Endothelial cell of hepatic sinusoid (primary cell): Measurements from ENCODE around the gene GATA5.
"Not testable (repeated sequence)": the region's sequence is repeated elsewhere in the genome, so short reads cannot be mapped to it uniquely, and the experiment has no call there.

Experiments
- in situ Hi-C: cut with HindIII; loops from 2 replicates; pipeline ENCODE4 v1.10.0; 2017; ENCODE audit warnings: low sequenced_read_pairs

GATA5 gene

DNA sequence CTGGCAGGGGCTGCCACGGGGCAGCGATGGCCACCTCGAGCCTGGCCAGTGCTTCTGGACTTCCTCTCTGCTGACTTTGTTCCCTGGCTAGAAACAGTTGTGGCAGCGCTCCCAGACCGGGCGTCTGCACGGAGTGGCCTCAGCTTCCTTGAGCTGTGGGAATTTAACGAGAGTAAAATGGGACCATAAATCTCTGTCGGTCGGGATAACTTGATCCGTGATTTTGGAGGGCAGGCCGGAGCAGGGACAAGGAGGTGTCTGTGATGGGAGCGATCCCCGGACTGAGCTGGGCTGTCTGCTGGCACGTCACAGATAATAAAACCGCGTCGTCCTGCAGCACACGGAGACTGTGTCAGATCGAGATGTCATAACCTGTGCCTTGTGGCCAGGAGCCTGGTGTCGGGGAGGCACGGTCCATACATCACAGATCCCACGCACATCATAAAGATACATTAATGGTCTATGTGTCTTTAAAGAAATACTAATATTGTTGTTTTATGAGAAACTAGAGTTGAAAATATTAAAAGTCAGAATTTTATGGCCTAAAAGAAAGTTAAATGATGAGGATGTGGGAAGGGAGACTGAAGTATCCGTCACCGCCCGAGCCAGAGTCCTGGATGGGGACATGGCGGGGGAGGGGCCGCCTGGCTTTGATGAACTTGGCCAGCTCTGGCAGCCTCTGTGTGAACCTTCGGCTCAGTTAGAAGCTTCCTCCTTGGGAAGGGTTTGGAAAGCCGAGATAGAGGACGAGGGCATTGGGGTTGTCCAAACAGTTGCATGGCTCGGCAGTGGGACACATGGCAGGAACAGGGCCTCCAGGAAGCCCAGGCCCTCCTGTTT lies 41.9 kb downstream of the GATA5 start:
- in situ Hi-C loops, result loop anchor here (5.0 kb wide), 1 partner anchor 138 kb away; no protein-coding TSS in a partner anchor

GRCh38 chr20:62430866-62431447 lies 44.8 kb downstream of the GATA5 start:
- in situ Hi-C loops, result loop anchor here (5.0 kb wide), 1 partner anchor 141 kb away; no protein-coding TSS in a partner anchor

- in situ Hi-C loops, result loop anchor here (5.0 kb wide), 1 partner anchor 142 kb away; no protein-coding TSS in a partner anchor
Measured at GRCh38 chr20:62430311-62430853, 45.4 kb downstream of the GATA5 start.

DNA sequence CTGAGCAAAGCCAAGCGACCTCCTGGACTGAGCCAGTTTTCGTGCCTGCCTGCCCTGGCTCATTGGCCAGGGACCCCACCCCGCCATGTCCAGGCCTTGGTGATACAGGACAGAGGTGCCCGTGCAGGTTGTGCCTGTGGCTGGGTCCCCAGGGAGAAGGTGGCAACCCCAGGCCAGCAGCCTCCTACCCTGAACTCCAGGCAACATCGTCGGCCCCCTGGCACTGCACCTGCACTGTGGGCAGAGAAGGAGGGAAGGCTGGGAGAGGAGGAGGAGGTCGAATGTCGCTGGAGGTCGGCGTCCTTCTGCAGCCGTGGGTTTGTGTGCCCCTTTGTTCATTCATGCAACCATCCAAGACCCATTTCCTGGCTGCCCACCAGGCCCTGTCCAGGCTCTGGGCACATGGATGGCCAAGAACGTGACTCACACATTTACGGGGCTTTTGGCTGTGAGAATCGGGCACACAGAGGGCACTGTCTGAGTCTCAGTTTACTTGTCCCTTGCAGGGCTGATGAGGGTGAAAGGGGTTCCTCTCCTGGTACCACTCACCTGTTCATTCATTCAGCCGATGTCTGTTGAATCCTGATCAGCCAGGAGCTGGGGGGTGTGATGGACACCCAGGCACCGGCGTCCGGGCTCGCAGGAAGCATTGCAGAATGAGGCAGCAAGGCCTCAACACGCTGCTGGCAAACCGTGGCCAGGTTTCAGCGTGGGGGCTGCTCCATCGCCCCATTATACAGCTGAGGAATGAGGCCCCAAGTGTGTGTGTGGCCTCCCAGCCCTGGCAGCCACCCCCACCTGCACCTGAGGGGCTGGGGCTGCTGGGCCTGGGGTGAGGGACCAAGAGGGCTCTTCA lies 46.1 kb downstream of the GATA5 start:
- in situ Hi-C loops, result loop anchor here (5.0 kb wide), 1 partner anchor 143 kb away; no protein-coding TSS in a partner anchor

- in situ Hi-C loops, result no loop called here
Measured at GRCh38 chr20:62428396-62429295, 47.1 kb downstream of the GATA5 start.

- in situ Hi-C loops, result no loop called here
Measured at GRCh38 chr20:62428002-62428372, 47.8 kb downstream of the GATA5 start.

GRCh38 chr20:62427172-62428001 lies 48.4 kb downstream of the GATA5 start, which contains the start of gene RBBP8NL:
Gene RBBP8NL (minus strand): TSS chr20:62427539. CDS start chr20:62419647, 7,892 bp downstream.
- in situ Hi-C loops, result no loop called here

GRCh38 chr20:62426699-62427131 lies 49.1 kb downstream of the GATA5 start:
- in situ Hi-C loops, result no loop called here

GRCh38 chr20:62426059-62426348 lies 49.8 kb downstream of the GATA5 start:
- in situ Hi-C loops, result not testable (repeated sequence)

- in situ Hi-C loops, result no loop called here
Measured at GRCh38 chr20:62425281-62426058, 50.3 kb downstream of the GATA5 start.

- in situ Hi-C loops, result no loop called here
Measured at GRCh38 chr20:62424249-62425107, 51.3 kb downstream of the GATA5 start.

DNA sequence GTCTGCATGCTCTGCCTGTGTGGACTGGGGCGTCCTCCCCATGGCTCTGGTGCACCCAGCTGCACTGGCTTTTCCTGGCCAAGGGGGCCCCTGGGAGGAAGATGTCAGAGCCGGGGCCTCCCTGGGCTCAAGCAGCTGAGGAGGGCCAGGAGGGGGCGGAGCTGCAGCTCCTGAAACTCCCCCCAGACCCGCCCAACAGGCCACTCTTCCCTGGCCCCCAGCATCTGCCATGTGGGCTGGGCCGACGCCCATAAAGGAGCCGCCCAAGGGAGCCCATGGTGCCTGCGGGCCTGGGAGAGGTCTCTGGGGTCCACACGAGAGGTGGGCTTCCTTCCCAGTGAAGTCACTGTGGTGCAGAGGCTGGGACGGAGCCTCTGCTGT lies 52.5 kb downstream of the GATA5 start:
- in situ Hi-C loops, result no loop called here

DNA sequence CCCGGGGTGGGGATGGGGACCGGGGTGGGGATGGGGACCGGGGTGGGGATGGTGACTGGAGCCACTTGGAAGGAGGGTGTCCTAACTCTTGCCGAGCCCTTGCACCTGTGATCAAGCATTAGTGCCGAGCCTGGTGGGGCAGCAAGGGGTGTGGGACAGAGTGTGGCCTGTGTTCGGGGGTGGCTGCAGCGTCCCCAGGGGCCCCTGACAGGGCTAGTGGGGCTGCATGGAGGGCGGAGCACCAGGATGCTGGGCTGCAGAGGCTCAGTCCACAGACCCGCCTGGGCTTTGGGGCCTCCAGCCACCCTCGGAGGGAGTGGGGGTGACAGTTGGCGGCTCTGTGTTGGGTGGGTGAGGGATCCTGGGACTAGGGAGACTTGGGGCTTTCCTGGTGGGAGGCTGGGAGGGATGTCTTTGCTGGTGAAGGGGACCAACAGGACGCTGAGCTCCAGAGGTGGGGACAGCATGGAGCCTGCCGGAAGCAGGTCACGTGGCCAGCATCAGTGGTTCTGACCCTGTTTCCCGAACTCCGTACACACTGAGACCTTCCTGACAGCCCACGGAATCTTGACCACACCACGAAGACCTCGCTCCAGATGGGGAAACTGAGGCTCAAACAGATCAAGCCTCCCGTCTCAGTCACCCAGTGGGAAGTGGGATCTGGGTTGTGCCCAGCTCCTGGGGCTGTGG lies 53.0 kb downstream of the GATA5 start:
- in situ Hi-C loops, result no loop called here

DNA sequence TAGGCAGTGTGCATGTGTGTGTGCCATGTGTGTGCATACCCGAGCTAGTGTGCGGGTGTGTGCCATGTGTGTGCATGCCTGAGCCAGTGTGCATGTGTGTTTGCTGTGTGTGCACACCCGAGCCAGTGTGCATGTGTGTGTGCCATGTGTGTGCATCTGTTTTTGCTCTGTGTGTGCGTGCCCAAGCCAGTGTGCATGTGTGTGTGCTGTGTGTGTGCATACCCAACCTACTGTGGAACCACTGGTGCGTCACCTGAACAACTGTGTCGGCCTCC lies 54.1 kb downstream of the GATA5 start:
- in situ Hi-C loops, result no loop called here

- in situ Hi-C loops, result no loop called here
Measured at GRCh38 chr20:62420846-62421715, 54.7 kb downstream of the GATA5 start.

- in situ Hi-C loops, result no loop called here
Measured at GRCh38 chr20:62419759-62420158, 56.0 kb downstream of the GATA5 start.
